NB4 (cell line): ENCODE results near the gene MBD3L4.

Source experiments
- DNase-seq: peaks from one replicate; pipeline ENCODE4 v3.0.0; 2010; ENCODE audit warnings: low read depth
- H3K4me3 ChIP-seq: one replicate; pipeline ENCODE4 v1.5.1; 2011; ENCODE audit warnings: mild to moderate bottlenecking, low read depth, low read length, moderate library complexity
- CTCF ChIP-seq: IDR thresholded peaks from one replicate; pipeline ENCODE4 v1.5.1; 2012; ENCODE audit warnings: low read depth, low read length
- MAX ChIP-seq: IDR thresholded peaks from 2 replicates; pipeline ENCODE4 v1.6.1; 2011; ENCODE audit warnings: low read depth, low read length
- MYC ChIP-seq: IDR thresholded peaks from 2 replicates; pipeline ENCODE4 v1.6.1; 2011; ENCODE audit warnings: low read depth, low read length
- POLR2A ChIP-seq: IDR thresholded peaks from 2 replicates; pipeline ENCODE4 v1.6.1; 2011; ENCODE audit warnings: mild to moderate bottlenecking; ENCODE audit not compliant: insufficient read length; ENCODE audit errors: extremely low read depth

The MBD3L4 gene

GRCh38 chr19:7018828-7019227 is 21.2 kb downstream of the MBD3L4 start:
- TF ChIP-seq MYC = no peak
- no peak for TF ChIP-seq CTCF
- no peak for TF ChIP-seq POLR2A
- no peak for TF ChIP-seq MAX
- DNase-seq = no peak
- H3K4me3 ChIP-seq = no peak overlapping the region

- H3K4me3 ChIP-seq = no peak overlapping the region
- DNase-seq = peak; percentile 61
- TF ChIP-seq MAX (peak; percentile 89), POLR2A (no peak), CTCF (no peak), MYC (peak; percentile 64; the same call in 1 of the 2 replicates)
Measured at GRCh38 chr19:7013678-7014077, 26.3 kb downstream of the MBD3L4 start.

GRCh38 chr19:7010722-7011593 is 29.0 kb downstream of the MBD3L4 start:
- no peak for DNase-seq
- no peak overlapping the region for H3K4me3 ChIP-seq
- TF ChIP-seq MYC (no peak), CTCF (no peak), POLR2A (no peak), MAX (no peak)

- no peak overlapping the region for H3K4me3 ChIP-seq
- no peak for DNase-seq
- TF ChIP-seq MYC = no peak
- no peak for TF ChIP-seq POLR2A
- TF ChIP-seq CTCF = no peak
- TF ChIP-seq MAX = no peak
Measured at GRCh38 chr19:7007859-7008258, 32.1 kb downstream of the MBD3L4 start.

- DNase-seq = no peak
- H3K4me3 ChIP-seq = no peak overlapping the region
- TF ChIP-seq POLR2A (no peak), CTCF (no peak), MYC (no peak), MAX (no peak)
Measured at GRCh38 chr19:7006135-7006704, 33.8 kb downstream of the MBD3L4 start.
